GM23248 (cell line): ENCODE results near the gene TENM4. TPM values are rescaled to one million over a fixed set of nuclear protein-coding genes. Genes with fewer than 3 reads are reported as not detected.
A peak's percentile ranks its signal among the peaks of the same experiment; 100 is the strongest.

Experiments
- DNase-seq: peaks from one replicate; pipeline ENCODE4 v3.0.0-alpha.2; 2015
- H2AFZ ChIP-seq: fragments of 200-600 bp; sonication (generic); 2 replicates; pipeline ENCODE4 v1.6.1; 2016; ENCODE audit warnings: antibody characterized with exemption
- H3F3A ChIP-seq: fragments of 200-600 bp; sonication (generic); 2 replicates; pipeline ENCODE4 v1.6.1; 2016; ENCODE audit warnings: mild to moderate bottlenecking, antibody characterized with exemption, mixed run types; ENCODE audit not compliant: insufficient read depth
- H3K27ac ChIP-seq: fragments of 200-600 bp; sonication (generic); 2 replicates; pipeline ENCODE4 v1.5.1; 2016; ENCODE audit warnings: mild to moderate bottlenecking
- H3K27me3 ChIP-seq: fragments of 200-600 bp; sonication (generic); replicated peaks from 2 replicates; pipeline ENCODE4 v1.6.1; 2016; ENCODE audit warnings: mild to moderate bottlenecking; ENCODE audit not compliant: insufficient read depth
- H3K36me3 ChIP-seq: fragments of 200-600 bp; sonication (generic); 2 replicates; pipeline ENCODE4 v1.6.1; 2016; ENCODE audit warnings: low read depth, mild to moderate bottlenecking
- H3K4me1 ChIP-seq: fragments of 200-600 bp; sonication (generic); 2 replicates; pipeline ENCODE4 v1.6.1; 2016; ENCODE audit warnings: mild to moderate bottlenecking; ENCODE audit not compliant: insufficient read depth
- H3K4me2 ChIP-seq: fragments of 200-600 bp; sonication (generic); one replicate; pipeline ENCODE4 v1.6.1; 2016; ENCODE audit warnings: mild to moderate bottlenecking; ENCODE audit not compliant: unreplicated experiment
- H3K4me3 ChIP-seq: fragments of 200-600 bp; sonication (generic); 2 replicates; pipeline ENCODE4 v1.5.1; 2016; ENCODE audit warnings: mild to moderate bottlenecking
- H3K79me2 ChIP-seq: fragments of 200-600 bp; sonication (generic); 2 replicates; pipeline ENCODE4 v1.6.1; 2016; ENCODE audit warnings: mild to moderate bottlenecking; ENCODE audit not compliant: insufficient read depth
- H3K9ac ChIP-seq: fragments of 200-600 bp; sonication (generic); 2 replicates; pipeline ENCODE4 v1.6.1; 2016; ENCODE audit warnings: mild to moderate bottlenecking
- H3K9me2 ChIP-seq: fragments of 200-600 bp; sonication (generic); 2 replicates; pipeline ENCODE4 v1.6.1; 2016; ENCODE audit warnings: mixed run types, mild to moderate bottlenecking, moderate library complexity; ENCODE audit not compliant: insufficient read depth
- H3K9me3 ChIP-seq: fragments of 200-600 bp; sonication (generic); one replicate; pipeline ENCODE4 v1.6.1; 2017; ENCODE audit warnings: low read depth
- H4K20me1 ChIP-seq: fragments of 200-600 bp; sonication (generic); 2 replicates; pipeline ENCODE4 v1.6.0; 2016; ENCODE audit not compliant: insufficient read depth
- EZH2 ChIP-seq: fragments of 200-600 bp; sonication (generic); IDR thresholded peaks from 2 replicates; pipeline ENCODE4 v1.6.1; 2018; ENCODE audit warnings: antibody characterized with exemption, mild to moderate bottlenecking; ENCODE audit not compliant: insufficient read depth, poor library complexity, severe bottlenecking
- EZH2phosphoT487 ChIP-seq: fragments of 200-600 bp; sonication (generic); IDR thresholded peaks from 2 replicates; pipeline ENCODE4 v1.6.1; 2018; ENCODE audit warnings: antibody characterized with exemption, moderate library complexity, mild to moderate bottlenecking, low read depth; ENCODE audit not compliant: insufficient read depth
- WGBS, 2 experiments: methylation state at CpG; one replicate each; pipeline ENCODE4 v1.1.6; 2015 to 2017; ENCODE audit warnings: low lambda C conversion rate in 2 of 2, low coverage in 1 of 2; ENCODE audit errors: missing lambda C conversion rate in 2 of 2; 5-methylcytosine and 5-hydroxymethylcytosine counted together
- in situ Hi-C: fragments of 300-500 bp; cut with MboI; formaldehyde crosslinking; loops from 2 replicates; pipeline ENCODE4 v1.15.0; 2020
- polyA plus RNA-seq: library from polyadenylated mRNA; unstranded; fragments of >200 nt; fragmentation: Nextera tagmentation; extraction: Ambion mirVana; gene quantifications from 2 replicates; pipeline ENCODE4 v1.2.1, GENCODE V29; 2016
- total RNA-seq: library from RNA; depleted of rRNA; stranded (reverse); fragments of >200 nt; shearing (Covaris generic); gene quantifications from 2 replicates; pipeline ENCODE4 v1.2.3, GENCODE V29; 2014

TENM4 gene
- total and polyA plus RNA-seq, 2 experiments from 2014 or later, result 0.11 to 0.48 TPM

DNA sequence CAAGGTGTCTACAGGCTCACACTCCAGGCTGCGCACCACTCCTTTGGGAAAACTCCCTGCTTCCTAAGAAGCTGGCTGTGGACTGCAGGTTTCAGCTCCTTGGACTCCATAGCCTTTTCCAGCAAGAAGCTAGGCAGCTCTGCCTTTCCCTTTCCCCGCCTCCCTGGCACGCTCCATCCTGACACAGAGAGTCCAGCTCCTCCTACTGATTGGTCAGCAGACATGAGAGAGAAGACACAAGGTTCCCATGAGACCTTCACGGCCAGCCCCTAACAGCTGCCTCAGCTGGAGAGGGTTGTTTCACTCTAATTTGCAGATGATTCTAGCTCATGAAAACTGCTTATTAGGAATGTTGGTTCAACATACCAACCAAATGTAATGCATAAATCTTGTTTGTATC, 27.6 kb downstream of the TENM4 start:
- Histone ChIP-seq H3K79me2 (no peaks in the 10 kb centered on the region), H3K9me3 (no peaks in the 10 kb centered on the region), H4K20me1 (no peaks in the 10 kb centered on the region), H3K4me2 (peak overlapping the region; percentile 1), H3K36me3 (no peaks in the 10 kb centered on the region), H3F3A (peaks cover 29% of the 10 kb centered on the region), H3K4me3 (no peak overlapping the region), H3K9me2 (no peaks in the 10 kb centered on the region), H2AFZ (no peak overlapping the region), H3K27me3 (no peaks in the 10 kb centered on the region), H3K9ac (no peak overlapping the region), H3K4me1 (peaks cover 27% of the 10 kb centered on the region), H3K27ac (no peak overlapping the region)
- TF ChIP-seq EZH2phosphoT487 (no peak), EZH2 (no peak)
- WGBS, 2 experiments, result 1 to 6% methylated on average over 4 of the region's 4 CpGs
- DNase-seq, result peak; percentile 96
- in situ Hi-C loops, result no loop called here

DNA sequence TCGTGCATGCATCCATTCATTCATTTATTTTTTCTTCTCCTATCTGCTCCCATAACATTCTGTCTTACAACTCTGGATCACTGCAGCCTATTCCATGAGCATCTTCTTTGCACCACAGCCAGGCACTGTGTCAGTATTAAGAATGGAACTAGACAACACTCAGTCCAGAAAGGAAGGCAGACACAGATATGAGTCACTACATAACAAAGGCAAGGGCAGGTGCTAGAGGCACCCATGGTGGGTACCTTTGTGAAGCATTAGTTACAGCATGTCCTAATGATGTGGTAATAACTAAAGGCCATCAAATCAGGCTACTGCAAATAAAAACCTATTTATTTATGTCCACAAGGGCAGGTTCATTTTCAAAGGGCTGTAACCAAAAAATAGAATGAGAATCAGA, 28.1 kb downstream of the TENM4 start:
- no peaks in the 10 kb centered on the region for H3K27me3 ChIP-seq
- H3K9me2 ChIP-seq, result no peaks in the 10 kb centered on the region
- peaks cover 29% of the 10 kb centered on the region for H3F3A ChIP-seq
- no peaks in the 10 kb centered on the region for H3K79me2 ChIP-seq
- no peak overlapping the region for H3K4me3 ChIP-seq
- H3K9ac ChIP-seq, result no peak overlapping the region
- no peaks in the 10 kb centered on the region for H3K9me3 ChIP-seq
- WGBS, 2 experiments, result 50 to 55% methylated on average over 1 of the region's 1 CpG
- no peaks in the 10 kb centered on the region for H4K20me1 ChIP-seq
- peak overlapping the region; percentile 1 for H3K4me2 ChIP-seq
- no peaks in the 10 kb centered on the region for H3K36me3 ChIP-seq
- in situ Hi-C loops, result no loop called here
- DNase-seq, result peak; percentile 10
- H3K4me1 ChIP-seq, result peaks cover 27% of the 10 kb centered on the region
- TF ChIP-seq EZH2phosphoT487 (no peak), EZH2 (no peak)
- no peak overlapping the region for H2AFZ ChIP-seq
- no peak overlapping the region for H3K27ac ChIP-seq

DNA sequence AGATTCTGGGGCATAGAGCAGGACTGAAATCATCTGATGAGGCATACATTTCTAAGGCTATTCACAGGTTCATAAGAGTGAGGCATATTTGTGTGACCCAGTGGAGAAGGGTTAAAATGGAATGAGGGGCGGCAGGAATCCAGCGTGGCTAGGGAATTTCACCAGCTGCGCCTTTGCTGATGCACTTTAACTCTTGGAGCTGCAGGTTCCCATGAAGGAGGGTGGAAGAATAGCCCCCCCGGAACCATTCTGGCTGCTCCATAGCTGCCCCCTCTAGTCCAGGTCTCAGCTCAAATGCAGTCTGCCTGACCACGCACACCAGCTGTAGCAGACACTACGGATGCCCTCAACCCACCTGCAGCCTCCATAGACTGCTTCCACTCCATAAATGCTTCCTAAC, 31.5 kb downstream of the TENM4 start:
- WGBS, 2 experiments, result 87 to 92% methylated on average over 6 of the region's 6 CpGs
- Histone ChIP-seq H3K9me3 (no peaks in the 10 kb centered on the region), H3K4me1 (peaks cover 15% of the 10 kb centered on the region), H3F3A (peaks cover 10% of the 10 kb centered on the region), H3K27ac (no peak overlapping the region), H2AFZ (no peak overlapping the region), H3K4me2 (no peak overlapping the region), H3K36me3 (no peaks in the 10 kb centered on the region), H3K9ac (no peak overlapping the region), H3K27me3 (no peaks in the 10 kb centered on the region), H3K9me2 (no peaks in the 10 kb centered on the region), H3K79me2 (no peaks in the 10 kb centered on the region), H4K20me1 (no peaks in the 10 kb centered on the region), H3K4me3 (no peak overlapping the region)
- no peak for DNase-seq
- in situ Hi-C loops, result no loop called here
- no peak for TF ChIP-seq EZH2
- TF ChIP-seq EZH2phosphoT487, result no peak

DNA sequence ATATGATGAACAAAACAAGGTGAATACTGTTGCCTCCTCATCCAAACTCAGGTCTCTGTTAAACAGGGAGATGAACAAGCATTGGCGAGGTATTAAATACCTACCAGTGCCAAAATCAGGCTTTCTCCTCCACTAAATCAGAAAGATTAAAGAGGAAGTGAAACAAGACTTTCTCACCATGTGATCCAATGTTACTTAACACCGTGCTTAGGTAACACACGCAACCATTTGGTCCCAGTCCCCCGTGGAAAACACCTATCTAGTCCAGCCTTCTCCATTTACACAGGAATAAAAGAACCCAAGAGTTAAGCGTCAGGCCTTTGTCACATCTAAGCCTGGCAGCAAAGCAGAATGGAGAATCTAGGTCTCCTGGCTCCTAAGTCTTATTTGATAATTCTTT, 34.5 kb downstream of the TENM4 start:
- Histone ChIP-seq H3K9ac (no peak overlapping the region), H2AFZ (no peak overlapping the region), H3K79me2 (no peaks in the 10 kb centered on the region), H4K20me1 (no peaks in the 10 kb centered on the region), H3F3A (no peaks in the 10 kb centered on the region), H3K27ac (no peak overlapping the region), H3K27me3 (no peaks in the 10 kb centered on the region), H3K9me3 (no peaks in the 10 kb centered on the region), H3K4me1 (no peaks in the 10 kb centered on the region), H3K4me2 (no peak overlapping the region), H3K4me3 (no peak overlapping the region), H3K9me2 (no peaks in the 10 kb centered on the region), H3K36me3 (no peaks in the 10 kb centered on the region)
- WGBS, 2 experiments, result 72 to 73% methylated on average over 5 of the region's 5 CpGs
- no peak for TF ChIP-seq EZH2
- TF ChIP-seq EZH2phosphoT487, result no peak
- no peak for DNase-seq
- in situ Hi-C loops, result no loop called here

DNA sequence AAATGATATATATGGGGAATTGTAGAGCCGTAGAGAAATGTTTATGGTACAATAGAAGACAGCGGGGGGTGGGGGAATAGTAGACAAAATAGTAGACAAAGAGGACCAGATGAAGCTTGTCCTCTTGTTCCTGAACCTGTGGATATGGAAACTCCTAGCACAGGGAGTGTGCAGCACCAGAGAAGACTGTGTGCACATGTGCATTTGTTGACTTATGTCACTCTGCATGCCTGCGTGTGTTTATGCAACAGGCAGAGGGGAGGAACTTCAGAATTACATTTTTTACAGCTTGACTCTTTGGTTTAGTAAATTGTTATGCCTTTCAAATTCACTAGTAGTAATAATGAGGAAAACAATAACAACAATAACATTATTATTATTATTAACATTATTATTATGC, 36.0 kb downstream of the TENM4 start:
- Histone ChIP-seq H3K9me3 (no peaks in the 10 kb centered on the region), H3K36me3 (no peaks in the 10 kb centered on the region), H3K79me2 (no peaks in the 10 kb centered on the region), H3K4me2 (no peak overlapping the region), H3K9me2 (no peaks in the 10 kb centered on the region), H2AFZ (no peak overlapping the region), H3K27me3 (0 out of 2 replicates have a peak, but pooled peaks cover 2% of the 10 kb centered on the region), H3K27ac (no peak overlapping the region), H3K9ac (no peak overlapping the region), H3K4me1 (no peaks in the 10 kb centered on the region), H3K4me3 (no peak overlapping the region), H3F3A (no peaks in the 10 kb centered on the region), H4K20me1 (no peaks in the 10 kb centered on the region)
- no peak for TF ChIP-seq EZH2phosphoT487
- no peak for TF ChIP-seq EZH2
- in situ Hi-C loops, result no loop called here
- 63 to 67% methylated on average over 3 of the region's 3 CpGs for WGBS, 2 experiments
- DNase-seq, result no peak
